Measurements from ENCODE around the gene BABAM2.

The BABAM2 gene

DNA sequence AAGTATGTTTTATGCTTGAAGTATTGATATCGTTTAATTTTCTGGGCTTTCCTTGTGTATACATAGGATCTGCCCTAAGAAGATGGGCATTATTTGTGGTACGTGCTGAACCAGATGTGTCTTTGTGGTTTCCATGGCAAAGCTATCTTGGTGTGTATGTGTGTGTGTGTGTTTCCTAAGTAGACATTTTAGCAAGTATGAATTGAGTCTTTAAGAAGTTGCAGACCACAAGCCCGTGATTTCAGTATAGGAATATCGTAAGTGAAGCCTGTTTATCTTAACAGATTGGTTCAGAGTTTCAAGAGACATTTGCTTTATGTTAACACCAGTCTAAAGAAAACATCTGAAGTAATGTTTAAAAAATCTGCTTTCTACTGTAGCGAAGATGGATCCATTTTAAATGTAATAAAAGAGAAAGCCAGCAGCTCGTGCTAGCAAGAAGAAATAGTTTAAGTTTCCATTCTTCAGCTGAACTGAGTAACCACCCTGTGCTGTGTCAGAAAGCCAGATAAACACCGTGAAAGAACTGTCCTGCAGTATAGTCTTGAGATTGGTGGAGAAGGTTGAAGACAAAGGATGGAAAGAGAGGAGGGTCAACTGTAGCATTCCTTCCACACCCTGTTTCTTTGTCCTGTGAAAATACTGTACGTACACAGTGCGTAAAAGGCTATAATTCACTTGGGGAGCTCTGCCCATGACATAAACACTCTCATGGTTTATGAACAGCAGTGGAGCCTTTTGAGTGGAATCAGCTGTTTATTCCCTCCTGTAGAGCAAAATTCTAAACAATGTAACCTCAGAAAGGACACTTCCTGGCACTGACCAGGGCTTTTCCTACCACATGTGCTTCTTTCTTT lies 410.2 kb downstream of the BABAM2 start:
- no peaks in the 10 kb centered on the region; the same call in 1 of the 2 replicates for H3K36me3 ChIP-seq (replicated peaks; ENCODE audit: insufficient read depth, low read length)
- no peak overlapping the region for H3K4me3 ChIP-seq (ENCODE audit: low read length)
- no peaks in the 10 kb centered on the region for H3F3A ChIP-seq (ENCODE audit: insufficient read depth, low read length)
- DNase-seq, result no peak
- no peaks in the 10 kb centered on the region for H3K9me3 ChIP-seq (replicated peaks; ENCODE audit: insufficient read depth, low read length)
- no peak for TF ChIP-seq EZH2 (optimal IDR thresholded peaks at IDR 0.05; ENCODE audit: low read depth, low read length)
- H4K20me1 ChIP-seq (ENCODE audit: insufficient read depth, low read length), result no peaks in the 10 kb centered on the region
- H3K27ac ChIP-seq (ENCODE audit: low read length), result no peak overlapping the region
- H3K79me2 ChIP-seq (ENCODE audit: low read length), result no peaks in the 10 kb centered on the region
- peaks cover 8% of the 10 kb centered on the region; the same call in 1 of the 2 replicates for H3K4me1 ChIP-seq (ENCODE audit: low read length)
- H3K4me2 ChIP-seq (ENCODE audit: low read depth, low read length), result no peak overlapping the region
- H3K27me3 ChIP-seq (replicated peaks; ENCODE audit: insufficient read depth, low read length), result no peaks in the 10 kb centered on the region
- no peak overlapping the region for H3K9ac ChIP-seq (ENCODE audit: low read length)
- no peak overlapping the region for H2AFZ ChIP-seq (ENCODE audit: low read length)
- H3K9me2 ChIP-seq (replicated peaks; ENCODE audit: insufficient read depth, low read length), result no peaks in the 10 kb centered on the region

DNA sequence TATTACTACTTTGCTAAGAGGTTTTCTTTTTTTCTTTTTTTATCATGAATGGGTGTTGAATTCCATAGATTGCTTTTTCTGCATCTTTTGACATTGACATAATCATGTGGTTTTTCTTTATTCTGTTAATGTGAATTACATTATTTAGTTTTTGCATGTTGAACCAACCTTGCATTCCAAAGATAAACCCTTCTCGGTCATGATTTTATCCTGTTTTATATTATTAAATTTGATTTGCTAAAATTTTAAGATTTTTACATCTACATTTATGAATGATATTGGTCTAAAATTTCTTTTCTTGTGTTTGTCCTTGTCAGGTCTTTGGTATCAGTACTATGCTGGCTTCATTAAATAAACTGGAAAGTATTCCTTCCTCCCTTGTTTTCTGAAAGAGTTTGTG lies 414.7 kb downstream of the BABAM2 start:
- Histone ChIP-seq H3K4me3 (ENCODE audit: low read length) (no peak overlapping the region), H4K20me1 (ENCODE audit: insufficient read depth, low read length) (no peaks in the 10 kb centered on the region), H3K36me3 (replicated peaks; ENCODE audit: insufficient read depth, low read length) (no peaks in the 10 kb centered on the region; the same call in 1 of the 2 replicates), H3F3A (ENCODE audit: insufficient read depth, low read length) (no peaks in the 10 kb centered on the region), H3K9me3 (replicated peaks; ENCODE audit: insufficient read depth, low read length) (no peaks in the 10 kb centered on the region), H3K27me3 (replicated peaks; ENCODE audit: insufficient read depth, low read length) (no peaks in the 10 kb centered on the region), H3K27ac (ENCODE audit: low read length) (no peak overlapping the region), H3K4me1 (ENCODE audit: low read length) (no peaks in the 10 kb centered on the region), H3K9me2 (replicated peaks; ENCODE audit: insufficient read depth, low read length) (no peaks in the 10 kb centered on the region), H3K4me2 (ENCODE audit: low read depth, low read length) (no peak overlapping the region), H3K79me2 (ENCODE audit: low read length) (no peaks in the 10 kb centered on the region), H2AFZ (ENCODE audit: low read length) (no peak overlapping the region), H3K9ac (ENCODE audit: low read length) (no peak overlapping the region)
- TF ChIP-seq EZH2 (optimal IDR thresholded peaks at IDR 0.05; ENCODE audit: low read depth, low read length), result no peak
- TF ChIP-seq, protein P1, sequence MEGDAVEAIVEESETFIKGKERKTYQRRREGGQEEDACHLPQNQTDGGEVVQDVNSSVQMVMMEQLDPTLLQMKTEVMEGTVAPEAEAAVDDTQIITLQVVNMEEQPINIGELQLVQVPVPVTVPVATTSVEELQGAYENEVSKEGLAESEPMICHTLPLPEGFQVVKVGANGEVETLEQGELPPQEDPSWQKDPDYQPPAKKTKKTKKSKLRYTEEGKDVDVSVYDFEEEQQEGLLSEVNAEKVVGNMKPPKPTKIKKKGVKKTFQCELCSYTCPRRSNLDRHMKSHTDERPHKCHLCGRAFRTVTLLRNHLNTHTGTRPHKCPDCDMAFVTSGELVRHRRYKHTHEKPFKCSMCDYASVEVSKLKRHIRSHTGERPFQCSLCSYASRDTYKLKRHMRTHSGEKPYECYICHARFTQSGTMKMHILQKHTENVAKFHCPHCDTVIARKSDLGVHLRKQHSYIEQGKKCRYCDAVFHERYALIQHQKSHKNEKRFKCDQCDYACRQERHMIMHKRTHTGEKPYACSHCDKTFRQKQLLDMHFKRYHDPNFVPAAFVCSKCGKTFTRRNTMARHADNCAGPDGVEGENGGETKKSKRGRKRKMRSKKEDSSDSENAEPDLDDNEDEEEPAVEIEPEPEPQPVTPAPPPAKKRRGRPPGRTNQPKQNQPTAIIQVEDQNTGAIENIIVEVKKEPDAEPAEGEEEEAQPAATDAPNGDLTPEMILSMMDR (IDR thresholded peaks at IDR 0.05; ENCODE audit: low read length), result no peak
- no peak for TF ChIP-seq EZH2phosphoT487 (IDR thresholded peaks at IDR 0.05; ENCODE audit: low read length)
- no peak for DNase-seq

DNA sequence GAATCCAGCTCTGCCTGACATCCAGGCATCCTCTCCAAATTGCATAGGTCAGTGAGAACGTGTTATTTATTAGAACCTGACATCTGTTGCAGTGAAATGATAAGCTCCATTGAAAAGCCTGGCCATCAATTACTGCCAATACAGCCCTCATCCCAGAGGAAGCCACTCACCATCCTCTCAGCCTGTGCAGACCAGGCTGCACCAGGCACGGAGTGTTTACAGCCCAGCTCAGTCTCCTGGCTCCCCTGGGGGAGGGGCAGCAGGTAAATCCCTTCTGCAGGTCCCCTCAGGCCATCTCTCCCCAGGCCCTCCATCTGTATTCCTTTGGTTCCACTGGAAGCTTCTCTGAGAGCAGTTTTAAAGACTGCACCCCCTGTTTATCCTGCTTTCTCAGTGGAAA lies 419.6 kb downstream of the BABAM2 start:
- TF ChIP-seq EZH2 (optimal IDR thresholded peaks at IDR 0.05; ENCODE audit: low read depth, low read length) (no peak), EZH2phosphoT487 (IDR thresholded peaks at IDR 0.05; ENCODE audit: low read length) (no peak)
- TF ChIP-seq, protein P1 (IDR thresholded peaks at IDR 0.05; ENCODE audit: low read length), result no peak
- no peaks in the 10 kb centered on the region for H3K9me2 ChIP-seq (replicated peaks; ENCODE audit: insufficient read depth, low read length)
- no peaks in the 10 kb centered on the region for H3K79me2 ChIP-seq (ENCODE audit: low read length)
- no peaks in the 10 kb centered on the region for H4K20me1 ChIP-seq (ENCODE audit: insufficient read depth, low read length)
- H3K9ac ChIP-seq (ENCODE audit: low read length), result no peak overlapping the region
- no peak overlapping the region for H3K4me2 ChIP-seq (ENCODE audit: low read depth, low read length)
- H3K27me3 ChIP-seq (replicated peaks; ENCODE audit: insufficient read depth, low read length), result no peaks in the 10 kb centered on the region
- no peaks in the 10 kb centered on the region for H3K9me3 ChIP-seq (replicated peaks; ENCODE audit: insufficient read depth, low read length)
- no peak overlapping the region for H3K4me3 ChIP-seq (ENCODE audit: low read length)
- H2AFZ ChIP-seq (ENCODE audit: low read length), result no peak overlapping the region
- no peak overlapping the region for H3K27ac ChIP-seq (ENCODE audit: low read length)
- no peak for DNase-seq
- no peaks in the 10 kb centered on the region for H3F3A ChIP-seq (ENCODE audit: insufficient read depth, low read length)
- no peaks in the 10 kb centered on the region; the same call in 1 of the 2 replicates for H3K36me3 ChIP-seq (replicated peaks; ENCODE audit: insufficient read depth, low read length)
- H3K4me1 ChIP-seq (ENCODE audit: low read length), result no peaks in the 10 kb centered on the region
